Measurements from ENCODE around the gene CETN3. TPM values are rescaled to one million over a fixed set of nuclear protein-coding genes. Genes with fewer than 3 reads are reported as not detected.

The CETN3 gene
- total RNA-seq, 4 donors from 2014 or later, result 5.5 to 13.7 (median 6.1) TPM

DNA sequence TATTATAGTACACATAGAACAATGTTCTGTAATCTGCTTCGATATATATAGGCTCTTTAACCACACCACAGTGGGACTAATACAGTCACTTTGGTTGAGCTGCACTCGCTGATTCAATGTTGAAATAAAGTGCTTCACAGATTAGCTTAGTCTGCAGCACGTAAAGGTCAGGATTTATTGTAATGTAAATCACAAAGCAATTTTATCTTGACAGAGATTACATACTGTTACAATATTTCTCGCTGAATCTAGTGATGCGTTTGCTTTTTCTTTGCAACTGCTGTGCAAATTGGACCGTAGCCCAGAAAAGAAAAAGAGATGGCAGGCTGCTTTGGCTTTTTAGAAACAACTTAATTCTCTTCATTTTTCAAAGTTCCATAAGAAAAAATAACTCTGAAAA is 52.9 kb downstream of the CETN3 start:
- H3K27me3 ChIP-seq, result no peaks in the 10 kb centered on the region
- H3K27ac ChIP-seq, result no peak overlapping the region
- no peaks in the 10 kb centered on the region for H3K36me3 ChIP-seq
- no peaks in the 10 kb centered on the region for H3K9me3 ChIP-seq
- H3K4me1 ChIP-seq, result no peaks in the 10 kb centered on the region
- no peak overlapping the region for H3K4me3 ChIP-seq
- WGBS, result 29% methylated on average over 6 of the region's 6 CpGs
- no peak for DNase-seq (ENCODE audit: low spot score in 2 of 2)
- TF ChIP-seq CTCF (IDR thresholded peaks at IDR 0.05) (no peak), EP300 (IDR thresholded peaks at IDR 0.05) (no peak), POLR2A (IDR thresholded peaks at IDR 0.05) (no peak)

- H3K4me3 ChIP-seq, result no peak overlapping the region
- H3K4me1 ChIP-seq, result no peaks in the 10 kb centered on the region
- no peak overlapping the region for H3K27ac ChIP-seq
- no peak for TF ChIP-seq EP300 (IDR thresholded peaks at IDR 0.05)
- TF ChIP-seq POLR2AphosphoS5 (IDR thresholded peaks at IDR 0.05), result no peak
- no peak for TF ChIP-seq CTCF (IDR thresholded peaks at IDR 0.05)
- no peak for TF ChIP-seq POLR2A (IDR thresholded peaks at IDR 0.05)
- H3K36me3 ChIP-seq, result no peaks in the 10 kb centered on the region
- H3K9me3 ChIP-seq, result no peaks in the 10 kb centered on the region
- no peaks in the 10 kb centered on the region for H3K27me3 ChIP-seq
- DNase-seq (ENCODE audit: low spot score in 2 of 2), result no peak
These were observed 53.4 kb downstream of the CETN3 start for GRCh38 chr5:90356176-90356575.

- H3K36me3 ChIP-seq, result no peaks in the 10 kb centered on the region
- no peaks in the 10 kb centered on the region for H3K4me1 ChIP-seq
- H3K27me3 ChIP-seq, result no peaks in the 10 kb centered on the region
- WGBS, result 67% methylated on average over 1 of the region's 1 CpG
- DNase-seq (ENCODE audit: low spot score in 2 of 2), result no peak
- no peaks in the 10 kb centered on the region for H3K9me3 ChIP-seq
- H3K27ac ChIP-seq, result no peak overlapping the region
- TF ChIP-seq EP300 (IDR thresholded peaks at IDR 0.05), result no peak
- no peak for TF ChIP-seq POLR2AphosphoS5 (IDR thresholded peaks at IDR 0.05)
- no peak for TF ChIP-seq POLR2A (IDR thresholded peaks at IDR 0.05)
- TF ChIP-seq CTCF (IDR thresholded peaks at IDR 0.05), result no peak
- no peak overlapping the region for H3K4me3 ChIP-seq
These were observed 53.9 kb downstream of the CETN3 start for GRCh38 chr5:90355635-90356034.

GRCh38 chr5:90353254-90353653 is 56.3 kb downstream of the CETN3 start:
- H3K36me3 ChIP-seq, result no peaks in the 10 kb centered on the region
- 58% methylated on average over 3 of the region's 3 CpGs for WGBS
- no peak overlapping the region for H3K4me3 ChIP-seq
- H3K27ac ChIP-seq, result no peak overlapping the region
- no peaks in the 10 kb centered on the region for H3K4me1 ChIP-seq
- TF ChIP-seq CTCF (IDR thresholded peaks at IDR 0.05) (no peak), POLR2A (IDR thresholded peaks at IDR 0.05) (no peak), EP300 (IDR thresholded peaks at IDR 0.05) (no peak), POLR2AphosphoS5 (IDR thresholded peaks at IDR 0.05) (no peak)
- no peaks in the 10 kb centered on the region for H3K9me3 ChIP-seq
- H3K27me3 ChIP-seq, result no peaks in the 10 kb centered on the region
- no peak for DNase-seq (ENCODE audit: low spot score in 2 of 2)

DNA sequence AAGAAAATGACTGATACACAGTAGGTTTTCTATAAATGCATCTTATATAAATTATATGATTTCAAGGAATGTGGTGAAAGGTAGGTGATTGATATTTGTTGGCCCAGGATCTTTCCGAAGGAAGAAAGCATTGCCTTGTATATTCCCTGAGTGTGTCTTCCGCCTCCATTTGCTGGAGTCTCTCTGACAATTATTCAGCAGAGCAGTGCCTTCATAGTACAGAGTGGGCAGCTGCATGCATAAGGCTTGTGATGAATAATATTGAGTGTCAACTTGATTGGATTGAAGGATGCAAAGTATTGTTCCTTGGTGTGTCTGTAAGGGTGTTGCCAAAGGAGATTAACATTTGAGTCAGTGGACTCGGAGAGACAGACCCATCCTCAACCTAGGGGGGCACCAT is 58.5 kb downstream of the CETN3 start:
- no peaks in the 10 kb centered on the region for H3K9me3 ChIP-seq
- no peak overlapping the region for H3K27ac ChIP-seq
- TF ChIP-seq POLR2AphosphoS5 (IDR thresholded peaks at IDR 0.05), result no peak
- DNase-seq (ENCODE audit: low spot score in 2 of 2), result no peak
- H3K4me3 ChIP-seq, result no peak overlapping the region
- H3K36me3 ChIP-seq, result no peaks in the 10 kb centered on the region
- H3K27me3 ChIP-seq, result no peaks in the 10 kb centered on the region
- H3K4me1 ChIP-seq, result no peaks in the 10 kb centered on the region
- WGBS, result 58% methylated on average over 3 of the region's 3 CpGs

DNA sequence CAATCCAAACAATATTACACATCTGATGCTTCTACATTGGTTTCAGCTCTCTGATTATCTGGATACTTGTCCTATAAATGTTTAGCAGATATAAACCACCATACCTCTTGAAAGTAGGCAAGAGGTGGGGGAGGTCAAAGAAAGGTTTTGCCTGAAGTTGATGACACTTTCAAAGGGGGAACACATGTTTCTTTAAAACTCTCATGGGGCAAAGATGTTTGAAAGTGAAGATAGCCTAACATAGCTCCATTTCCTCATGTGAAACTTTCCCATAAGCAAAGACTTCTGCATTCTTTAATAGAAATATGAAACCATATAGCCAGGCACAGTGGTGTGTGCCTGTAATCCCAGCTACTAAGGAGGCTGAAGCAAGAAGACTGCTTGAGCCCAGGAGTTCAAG is 62.1 kb downstream of the CETN3 start:
- TF ChIP-seq POLR2AphosphoS5 (IDR thresholded peaks at IDR 0.05) (no peak), POLR2A (IDR thresholded peaks at IDR 0.05) (no peak), EP300 (IDR thresholded peaks at IDR 0.05) (no peak), CTCF (IDR thresholded peaks at IDR 0.05) (no peak)
- Histone ChIP-seq H3K4me3 (no peak overlapping the region), H3K9me3 (no peaks in the 10 kb centered on the region), H3K27ac (no peak overlapping the region), H3K36me3 (no peaks in the 10 kb centered on the region), H3K27me3 (no peaks in the 10 kb centered on the region), H3K4me1 (no peaks in the 10 kb centered on the region)
- DNase-seq (ENCODE audit: low spot score in 2 of 2), result no peak

Measured in suprapubic skin (tissue), 4 donors.